ENCODE results near the gene SNRPA. TPM values are rescaled to one million over a fixed set of nuclear protein-coding genes. Genes with fewer than 3 reads are reported as not detected.
A peak's percentile ranks its signal among the peaks of the same experiment; 100 is the strongest.

SNRPA gene
- total and polyA plus RNA-seq, 2 of the 13 experiments (the other 11 are each of a cell fraction or from before 2014, with no cell fraction given), result 59.6 to 162 TPM

DNA sequence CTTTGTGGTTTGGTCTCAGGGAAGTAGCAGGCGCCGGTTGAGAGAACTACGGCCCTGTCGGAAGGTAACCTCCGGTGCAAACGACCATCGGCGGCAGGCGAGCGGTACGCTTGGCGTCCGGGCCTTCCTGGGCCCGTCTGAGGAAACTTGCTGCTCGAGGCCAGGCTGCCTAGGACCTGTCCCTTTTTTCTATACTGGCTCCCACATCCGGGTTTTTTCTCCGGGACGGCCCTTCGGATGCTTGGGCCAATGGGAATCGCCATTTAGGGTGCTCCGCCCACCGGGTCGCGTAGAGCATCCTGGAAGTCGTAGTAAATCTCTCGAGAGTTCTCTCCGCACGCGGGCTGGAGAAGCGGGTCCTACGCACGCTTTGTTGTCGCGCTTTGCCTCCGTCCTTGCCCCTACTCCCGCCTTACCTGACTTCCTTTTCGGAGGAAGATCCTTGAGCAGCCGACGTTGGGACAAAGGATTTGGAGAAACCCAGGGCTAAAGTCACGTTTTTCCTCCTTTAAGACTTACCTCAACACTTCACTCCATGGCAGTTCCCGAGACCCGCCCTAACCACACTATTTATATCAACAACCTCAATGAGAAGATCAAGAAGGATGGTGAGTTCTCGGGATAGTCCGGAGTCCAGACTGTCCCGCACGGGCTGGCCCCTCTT is at the start of gene SNRPA (continued):
- TF ChIP-seq, protein P1, sequence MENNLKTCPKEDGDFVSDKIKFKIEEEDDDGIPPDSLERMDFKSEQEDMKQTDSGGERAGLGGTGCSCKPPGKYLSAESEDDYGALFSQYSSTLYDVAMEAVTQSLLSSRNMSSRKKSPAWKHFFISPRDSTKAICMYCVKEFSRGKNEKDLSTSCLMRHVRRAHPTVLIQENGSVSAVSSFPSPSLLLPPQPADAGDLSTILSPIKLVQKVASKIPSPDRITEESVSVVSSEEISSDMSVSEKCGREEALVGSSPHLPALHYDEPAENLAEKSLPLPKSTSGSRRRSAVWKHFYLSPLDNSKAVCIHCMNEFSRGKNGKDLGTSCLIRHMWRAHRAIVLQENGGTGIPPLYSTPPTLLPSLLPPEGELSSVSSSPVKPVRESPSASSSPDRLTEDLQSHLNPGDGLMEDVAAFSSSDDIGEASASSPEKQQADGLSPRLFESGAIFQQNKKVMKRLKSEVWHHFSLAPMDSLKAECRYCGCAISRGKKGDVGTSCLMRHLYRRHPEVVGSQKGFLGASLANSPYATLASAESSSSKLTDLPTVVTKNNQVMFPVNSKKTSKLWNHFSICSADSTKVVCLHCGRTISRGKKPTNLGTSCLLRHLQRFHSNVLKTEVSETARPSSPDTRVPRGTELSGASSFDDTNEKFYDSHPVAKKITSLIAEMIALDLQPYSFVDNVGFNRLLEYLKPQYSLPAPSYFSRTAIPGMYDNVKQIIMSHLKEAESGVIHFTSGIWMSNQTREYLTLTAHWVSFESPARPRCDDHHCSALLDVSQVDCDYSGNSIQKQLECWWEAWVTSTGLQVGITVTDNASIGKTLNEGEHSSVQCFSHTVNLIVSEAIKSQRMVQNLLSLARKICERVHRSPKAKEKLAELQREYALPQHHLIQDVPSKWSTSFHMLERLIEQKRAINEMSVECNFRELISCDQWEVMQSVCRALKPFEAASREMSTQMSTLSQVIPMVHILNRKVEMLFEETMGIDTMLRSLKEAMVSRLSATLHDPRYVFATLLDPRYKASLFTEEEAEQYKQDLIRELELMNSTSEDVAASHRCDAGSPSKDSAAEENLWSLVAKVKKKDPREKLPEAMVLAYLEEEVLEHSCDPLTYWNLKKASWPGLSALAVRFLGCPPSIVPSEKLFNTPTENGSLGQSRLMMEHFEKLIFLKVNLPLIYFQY (CRISPR knock-in tag; IDR thresholded peaks at IDR 0.05; ENCODE audit: borderline replicate concordance), result peak; percentile 60; the same call in 1 of the 2 replicates
- TF ChIP-seq, protein P2, sequence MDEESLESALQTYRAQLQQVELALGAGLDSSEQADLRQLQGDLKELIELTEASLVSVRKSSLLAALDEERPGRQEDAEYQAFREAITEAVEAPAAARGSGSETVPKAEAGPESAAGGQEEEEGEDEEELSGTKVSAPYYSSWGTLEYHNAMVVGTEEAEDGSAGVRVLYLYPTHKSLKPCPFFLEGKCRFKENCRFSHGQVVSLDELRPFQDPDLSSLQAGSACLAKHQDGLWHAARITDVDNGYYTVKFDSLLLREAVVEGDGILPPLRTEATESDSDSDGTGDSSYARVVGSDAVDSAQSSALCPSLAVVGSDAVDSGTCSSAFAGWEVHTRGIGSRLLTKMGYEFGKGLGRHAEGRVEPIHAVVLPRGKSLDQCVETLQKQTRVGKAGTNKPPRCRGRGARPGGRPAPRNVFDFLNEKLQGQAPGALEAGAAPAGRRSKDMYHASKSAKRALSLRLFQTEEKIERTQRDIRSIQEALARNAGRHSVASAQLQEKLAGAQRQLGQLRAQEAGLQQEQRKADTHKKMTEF (CRISPR knock-in tag; IDR thresholded peaks at IDR 0.05), result peak; percentile 34; the same call in 1 of the 2 replicates
- TF ChIP-seq KAT8 (CRISPR knock-in tag; IDR thresholded peaks at IDR 0.05), result no peak
- TF ChIP-seq, protein P3, sequence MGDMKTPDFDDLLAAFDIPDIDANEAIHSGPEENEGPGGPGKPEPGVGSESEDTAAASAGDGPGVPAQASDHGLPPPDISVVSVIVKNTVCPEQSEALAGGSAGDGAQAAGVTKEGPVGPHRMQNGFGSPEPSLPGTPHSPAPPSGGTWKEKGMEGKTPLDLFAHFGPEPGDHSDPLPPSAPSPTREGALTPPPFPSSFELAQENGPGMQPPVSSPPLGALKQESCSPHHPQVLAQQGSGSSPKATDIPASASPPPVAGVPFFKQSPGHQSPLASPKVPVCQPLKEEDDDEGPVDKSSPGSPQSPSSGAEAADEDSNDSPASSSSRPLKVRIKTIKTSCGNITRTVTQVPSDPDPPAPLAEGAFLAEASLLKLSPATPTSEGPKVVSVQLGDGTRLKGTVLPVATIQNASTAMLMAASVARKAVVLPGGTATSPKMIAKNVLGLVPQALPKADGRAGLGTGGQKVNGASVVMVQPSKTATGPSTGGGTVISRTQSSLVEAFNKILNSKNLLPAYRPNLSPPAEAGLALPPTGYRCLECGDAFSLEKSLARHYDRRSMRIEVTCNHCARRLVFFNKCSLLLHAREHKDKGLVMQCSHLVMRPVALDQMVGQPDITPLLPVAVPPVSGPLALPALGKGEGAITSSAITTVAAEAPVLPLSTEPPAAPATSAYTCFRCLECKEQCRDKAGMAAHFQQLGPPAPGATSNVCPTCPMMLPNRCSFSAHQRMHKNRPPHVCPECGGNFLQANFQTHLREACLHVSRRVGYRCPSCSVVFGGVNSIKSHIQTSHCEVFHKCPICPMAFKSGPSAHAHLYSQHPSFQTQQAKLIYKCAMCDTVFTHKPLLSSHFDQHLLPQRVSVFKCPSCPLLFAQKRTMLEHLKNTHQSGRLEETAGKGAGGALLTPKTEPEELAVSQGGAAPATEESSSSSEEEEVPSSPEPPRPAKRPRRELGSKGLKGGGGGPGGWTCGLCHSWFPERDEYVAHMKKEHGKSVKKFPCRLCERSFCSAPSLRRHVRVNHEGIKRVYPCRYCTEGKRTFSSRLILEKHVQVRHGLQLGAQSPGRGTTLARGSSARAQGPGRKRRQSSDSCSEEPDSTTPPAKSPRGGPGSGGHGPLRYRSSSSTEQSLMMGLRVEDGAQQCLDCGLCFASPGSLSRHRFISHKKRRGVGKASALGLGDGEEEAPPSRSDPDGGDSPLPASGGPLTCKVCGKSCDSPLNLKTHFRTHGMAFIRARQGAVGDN (CRISPR knock-in tag; IDR thresholded peaks at IDR 0.05), result peak; percentile 68
- 0 out of 2 replicates have a peak, but pooled peaks have one; percentile 9 for TF ChIP-seq KDM3A (CRISPR knock-in tag; IDR thresholded peaks at IDR 0.05; ENCODE audit: low read depth)
- TF ChIP-seq NAIF1 (CRISPR knock-in tag; IDR thresholded peaks at IDR 0.05; ENCODE audit: borderline replicate concordance), result peak; percentile 83
- peak; percentile 53; the same call in 1 of the 2 replicates for TF ChIP-seq SNAPC2 (CRISPR knock-in tag; IDR thresholded peaks at IDR 0.05)
- TF ChIP-seq, protein P4, sequence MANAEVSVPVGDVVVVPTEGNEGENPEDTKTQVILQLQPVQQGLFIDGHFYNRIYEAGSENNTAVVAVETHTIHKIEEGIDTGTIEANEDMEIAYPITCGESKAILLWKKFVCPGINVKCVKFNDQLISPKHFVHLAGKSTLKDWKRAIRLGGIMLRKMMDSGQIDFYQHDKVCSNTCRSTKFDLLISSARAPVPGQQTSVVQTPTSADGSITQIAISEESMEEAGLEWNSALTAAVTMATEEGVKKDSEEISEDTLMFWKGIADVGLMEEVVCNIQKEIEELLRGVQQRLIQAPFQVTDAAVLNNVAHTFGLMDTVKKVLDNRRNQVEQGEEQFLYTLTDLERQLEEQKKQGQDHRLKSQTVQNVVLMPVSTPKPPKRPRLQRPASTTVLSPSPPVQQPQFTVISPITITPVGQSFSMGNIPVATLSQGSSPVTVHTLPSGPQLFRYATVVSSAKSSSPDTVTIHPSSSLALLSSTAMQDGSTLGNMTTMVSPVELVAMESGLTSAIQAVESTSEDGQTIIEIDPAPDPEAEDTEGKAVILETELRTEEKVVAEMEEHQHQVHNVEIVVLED (CRISPR knock-in tag; IDR thresholded peaks at IDR 0.05; ENCODE audit: borderline replicate concordance), result peak; percentile 65; the same call in 1 of the 2 replicates
- TF ChIP-seq SP4 (CRISPR knock-in tag; IDR thresholded peaks at IDR 0.05), result peak; percentile 44
- TF ChIP-seq NR2F6 (IDR thresholded peaks at IDR 0.05), result no peak
- no peak for TF ChIP-seq NR2F6 (CRISPR knock-in tag; IDR thresholded peaks at IDR 0.05)
- peak; percentile 94 for TF ChIP-seq THAP11 (CRISPR knock-in tag; IDR thresholded peaks at IDR 0.05)
- peak; percentile 54 for TF ChIP-seq RFXAP (CRISPR knock-in tag; IDR thresholded peaks at IDR 0.05; ENCODE audit: borderline replicate concordance)
- no peak; the same call in 1 of the 2 replicates for TF ChIP-seq ZNF768 (CRISPR knock-in tag; IDR thresholded peaks at IDR 0.05)
- peak; percentile 62 for TF ChIP-seq TGIF2 (CRISPR knock-in tag; IDR thresholded peaks at IDR 0.05)
- TF ChIP-seq, protein P5, sequence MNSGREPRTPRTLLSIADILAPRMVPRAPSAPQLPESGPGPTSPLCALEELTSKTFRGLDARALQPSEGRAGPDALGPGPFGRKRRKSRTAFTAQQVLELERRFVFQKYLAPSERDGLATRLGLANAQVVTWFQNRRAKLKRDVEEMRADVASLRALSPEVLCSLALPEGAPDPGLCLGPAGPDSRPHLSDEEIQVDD (CRISPR knock-in tag; IDR thresholded peaks at IDR 0.05; ENCODE audit: borderline replicate concordance), result no peak
- TF ChIP-seq ZNF317 (CRISPR knock-in tag; IDR thresholded peaks at IDR 0.05), result peak; percentile 53; the same call in 1 of the 2 replicates
- peak; percentile 16; the same call in 1 of the 2 replicates for TF ChIP-seq KDM2A (CRISPR knock-in tag; IDR thresholded peaks at IDR 0.05; ENCODE audit: borderline replicate concordance, low read depth)

Data from HepG2 (cell line).